NCI-H1930 (cell line): Measurements from ENCODE around the gene METTL6.
"Not testable (repeated sequence)": the region's sequence is repeated elsewhere in the genome, so short reads cannot be mapped to it uniquely, and the experiment has no call there.

Experiments
- DNase-seq, 2 experiments: peaks; one replicate each; lab custom pipeline; 2025; lab: John Stamatoyannopoulos, UW

The METTL6 gene

GRCh38 chr3:15364078-15364477 lies 63.3 kb downstream of the METTL6 start:
- DNase-seq = not testable (repeated sequence)

GRCh38 chr3:15361494-15362214 lies 65.7 kb downstream of the METTL6 start:
- DNase-seq = no peak

GRCh38 chr3:15360788-15361493 lies 66.4 kb downstream of the METTL6 start:
- DNase-seq = no peak
